T-helper 1 cell treated with Interleukin-12 subunit alpha and Interleukin-12 subunit beta and Interleukin-4 antibody, amounts not matched to agents 30 ng/mL and 1 ng/mL, for 36 hours (primary cell): ENCODE measurements around the gene ITM2A. TPM values are rescaled to one million over a fixed set of nuclear protein-coding genes. Genes with fewer than 3 reads are reported as not detected.

Experiments used
- intact Hi-C: fragments of 100-400 bp; cut with micrococcal nuclease; formaldehyde crosslinking; loops from one replicate; pipeline ENCODE4 v1.15.1; 2024
- total RNA-seq: library from RNA; stranded (reverse); gene quantifications from 2 replicates; pipeline ENCODE4 v1.2.3, GENCODE V29; 2022

Gene ITM2A
- 131 and 140 TPM in 2 replicates for total RNA-seq

- intact Hi-C loops, result loop anchor here (1.0 to 10.0 kb wide), 13 partner anchors 28 to 1262 kb away; partner anchors contain the start of genes CYSLTR1, GPR174, PGK1 and TAF9B
Measured at GRCh38 chrX:79366873-79367749, at the start of gene ITM2A. Gene ITM2A, minus strand, starts transcription at chrX:79367334. Its CDS starts 119 bp downstream, at chrX:79367215.

- intact Hi-C loops, result no loop called here
Measured at GRCh38 chrX:79415056-79415455, 47.9 kb upstream of the ITM2A start.

GRCh38 chrX:79413963-79414362 lies 46.8 kb upstream of the ITM2A start:
- intact Hi-C loops, result loop anchor here (1.0 to 5.0 kb wide), 9 partner anchors 47 to 859 kb away; partner anchors contain the start of genes ITM2A and P2RY10

GRCh38 chrX:79412972-79413371 lies 45.8 kb upstream of the ITM2A start:
- intact Hi-C loops, result loop anchor here (1.0 to 5.0 kb wide), 9 partner anchors 46 to 858 kb away; partner anchors contain the start of genes ITM2A and P2RY10

- intact Hi-C loops, result loop anchor here (2.0 to 5.0 kb wide), 4 partner anchors 125 to 525 kb away; no protein-coding TSS in a partner anchor
Measured at GRCh38 chrX:79412166-79412565, 45.0 kb upstream of the ITM2A start.

- intact Hi-C loops, result loop anchor here (5.0 kb wide), 3 partner anchors 122 to 262 kb away; no protein-coding TSS in a partner anchor
Measured at GRCh38 chrX:79409657-79410056, 42.5 kb upstream of the ITM2A start.

GRCh38 chrX:79408623-79409322 lies 41.6 kb upstream of the ITM2A start:
- intact Hi-C loops, result no loop called here

- intact Hi-C loops, result no loop called here
Measured at GRCh38 chrX:79400623-79401022, 33.5 kb upstream of the ITM2A start.

- intact Hi-C loops, result no loop called here
Measured at GRCh38 chrX:79375340-79375739, 8.2 kb upstream of the ITM2A start.

GRCh38 chrX:79371640-79372039 lies 4.5 kb upstream of the ITM2A start:
- intact Hi-C loops, result no loop called here

GRCh38 chrX:79371101-79371500 lies 4.0 kb upstream of the ITM2A start:
- intact Hi-C loops, result no loop called here

GRCh38 chrX:79369871-79370270 lies 2.7 kb upstream of the ITM2A start:
- intact Hi-C loops, result loop anchor here (5.0 to 10.0 kb wide), 5 partner anchors 82 to 1235 kb away; partner anchors contain the start of genes CYSLTR1 and TAF9B

GRCh38 chrX:79368441-79368840 lies 1.3 kb upstream of the ITM2A start:
- intact Hi-C loops, result loop anchor here (5.0 to 10.0 kb wide), 5 partner anchors 84 to 1234 kb away; partner anchors contain the start of genes CYSLTR1 and TAF9B

GRCh38 chrX:79367907-79368306 lies 773 bp upstream of the ITM2A start:
- intact Hi-C loops, result loop anchor here (1.0 to 10.0 kb wide), 13 partner anchors 29 to 1263 kb away; partner anchors contain the start of genes CYSLTR1, GPR174, PGK1 and TAF9B

GRCh38 chrX:79366556-79366872 lies 620 bp downstream of the ITM2A start:
- intact Hi-C loops, result loop anchor here (2.0 to 10.0 kb wide), 11 partner anchors 28 to 1262 kb away; partner anchors contain the start of genes CYSLTR1, GPR174, PGK1 and TAF9B

GRCh38 chrX:79365591-79365990 lies 1.5 kb downstream of the ITM2A start:
- intact Hi-C loops, result loop anchor here (5.0 to 10.0 kb wide), 5 partner anchors 87 to 1231 kb away; partner anchors contain the start of genes CYSLTR1 and TAF9B

- intact Hi-C loops, result loop anchor here (5.0 to 10.0 kb wide), 3 partner anchors 92 to 1230 kb away; partner anchors contain the start of gene TAF9B
Measured at GRCh38 chrX:79364306-79364705, 2.8 kb downstream of the ITM2A start.

GRCh38 chrX:79361192-79361870 lies 5.8 kb downstream of the ITM2A start:
- intact Hi-C loops, result loop anchor here (1.0 to 10.0 kb wide), 4 partner anchors 36 to 1227 kb away; partner anchors contain the start of gene TAF9B

- intact Hi-C loops, result no loop called here
Measured at GRCh38 chrX:79336869-79337815, 30.0 kb downstream of the ITM2A start.

- intact Hi-C loops, result no loop called here
Measured at GRCh38 chrX:79330022-79330421, 37.1 kb downstream of the ITM2A start.
